Measurements from ENCODE around the gene HNF1A.
A peak's percentile ranks its signal among the peaks of the same experiment; 100 is the strongest.

The HNF1A gene

GRCh38 chr12:121003650-121004049 lies 25.3 kb downstream of the HNF1A start:
- no peak overlapping the region for H3K4me3 ChIP-seq (ENCODE audit: low read depth, low read length)
- no peak for TF ChIP-seq CTCF (IDR thresholded peaks at IDR 0.05; ENCODE audit: borderline replicate concordance, insufficient read depth, low read depth, low read length)

DNA sequence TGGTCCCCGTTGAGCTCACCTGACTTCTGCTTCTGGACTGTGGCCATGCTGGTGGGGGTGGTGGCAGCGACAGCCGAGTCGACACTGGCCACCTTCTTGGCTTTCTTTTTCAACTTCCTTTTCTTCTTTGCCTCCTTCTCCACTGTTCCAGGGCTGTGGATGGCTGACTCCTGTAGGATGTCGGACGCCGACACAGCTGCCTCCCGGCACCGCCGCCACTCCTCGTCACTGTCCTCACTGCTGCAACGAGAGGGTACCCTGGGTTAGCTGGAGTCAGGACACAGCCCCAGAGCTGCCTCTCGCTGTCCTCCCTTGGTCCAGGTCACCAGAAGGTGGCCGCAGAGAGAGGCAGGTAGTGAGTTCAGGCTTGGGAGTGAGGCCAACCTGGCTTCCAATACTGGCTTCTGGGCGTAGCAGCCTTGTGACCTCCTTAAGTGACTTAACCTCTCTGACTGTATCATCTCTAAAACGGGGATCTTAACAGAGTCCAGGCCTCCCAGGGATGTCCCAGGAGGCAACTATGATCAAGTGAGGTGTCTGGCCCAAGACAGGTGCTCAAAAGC lies 26.0 kb downstream of the HNF1A start:
- TF ChIP-seq CTCF (IDR thresholded peaks at IDR 0.05; ENCODE audit: borderline replicate concordance, insufficient read depth, low read depth, low read length): no peak
- no peak overlapping the region for H3K4me3 ChIP-seq (ENCODE audit: low read depth, low read length)

- no peak overlapping the region for H3K4me3 ChIP-seq (ENCODE audit: low read depth, low read length)
- peak; percentile 80 for TF ChIP-seq CTCF (IDR thresholded peaks at IDR 0.05; ENCODE audit: borderline replicate concordance, insufficient read depth, low read depth, low read length)
Observed at GRCh38 chr12:121005346-121005815, 27.0 kb downstream of the HNF1A start.

GRCh38 chr12:121008347-121009098 lies 30.2 kb downstream of the HNF1A start:
- TF ChIP-seq CTCF (IDR thresholded peaks at IDR 0.05; ENCODE audit: borderline replicate concordance, insufficient read depth, low read depth, low read length): no peak
- no peak overlapping the region for H3K4me3 ChIP-seq (ENCODE audit: low read depth, low read length)

GRCh38 chr12:121009741-121010140 lies 31.4 kb downstream of the HNF1A start:
- H3K4me3 ChIP-seq (ENCODE audit: low read depth, low read length): no peak overlapping the region
- no peak for TF ChIP-seq CTCF (IDR thresholded peaks at IDR 0.05; ENCODE audit: borderline replicate concordance, insufficient read depth, low read depth, low read length)

DNA sequence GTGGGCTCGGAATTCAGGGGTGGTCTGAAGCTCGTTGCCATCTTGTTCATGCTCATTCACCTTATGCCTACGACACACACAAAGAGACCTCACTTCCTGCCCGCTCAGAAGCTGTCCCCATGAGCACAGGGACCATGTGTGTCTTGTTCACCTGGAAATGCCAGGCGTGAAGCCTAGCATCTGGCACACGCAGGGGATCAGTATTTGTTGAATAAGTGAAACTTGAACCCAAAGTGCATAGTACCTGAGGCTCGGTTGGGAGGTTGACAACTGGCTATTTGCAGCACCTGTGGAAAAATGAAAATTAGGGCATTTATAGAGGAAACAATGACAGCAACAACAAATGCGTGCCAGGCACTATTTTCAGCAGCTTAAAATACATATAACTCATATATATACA lies 32.5 kb downstream of the HNF1A start:
- no peak for TF ChIP-seq CTCF (IDR thresholded peaks at IDR 0.05; ENCODE audit: borderline replicate concordance, insufficient read depth, low read depth, low read length)
- no peak overlapping the region for H3K4me3 ChIP-seq (ENCODE audit: low read depth, low read length)

DNA sequence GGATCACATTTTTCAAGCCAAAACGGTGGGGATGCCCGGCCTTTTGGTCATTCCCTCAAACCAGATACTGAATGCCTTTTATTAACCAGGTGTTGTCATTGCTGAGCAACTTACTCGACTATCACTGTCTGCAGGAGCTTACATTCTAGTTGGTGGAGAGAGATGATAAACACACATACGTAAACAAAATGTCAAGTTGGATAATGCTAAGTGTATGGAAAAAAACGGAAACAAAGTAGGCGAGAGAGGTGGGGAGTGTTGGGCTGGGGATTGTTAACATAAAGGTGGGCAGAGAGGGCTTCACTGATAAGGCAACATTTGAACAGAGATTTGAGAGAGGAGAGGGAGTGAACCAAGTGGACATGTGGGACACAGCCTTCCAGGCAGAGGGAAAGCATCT lies 33.5 kb downstream of the HNF1A start:
- TF ChIP-seq CTCF (IDR thresholded peaks at IDR 0.05; ENCODE audit: borderline replicate concordance, insufficient read depth, low read depth, low read length): no peak
- H3K4me3 ChIP-seq (ENCODE audit: low read depth, low read length): no peak overlapping the region

Measured in GM12875 (cell line).